Measurements from ENCODE around the gene P4HA2.

Gene P4HA2

DNA sequence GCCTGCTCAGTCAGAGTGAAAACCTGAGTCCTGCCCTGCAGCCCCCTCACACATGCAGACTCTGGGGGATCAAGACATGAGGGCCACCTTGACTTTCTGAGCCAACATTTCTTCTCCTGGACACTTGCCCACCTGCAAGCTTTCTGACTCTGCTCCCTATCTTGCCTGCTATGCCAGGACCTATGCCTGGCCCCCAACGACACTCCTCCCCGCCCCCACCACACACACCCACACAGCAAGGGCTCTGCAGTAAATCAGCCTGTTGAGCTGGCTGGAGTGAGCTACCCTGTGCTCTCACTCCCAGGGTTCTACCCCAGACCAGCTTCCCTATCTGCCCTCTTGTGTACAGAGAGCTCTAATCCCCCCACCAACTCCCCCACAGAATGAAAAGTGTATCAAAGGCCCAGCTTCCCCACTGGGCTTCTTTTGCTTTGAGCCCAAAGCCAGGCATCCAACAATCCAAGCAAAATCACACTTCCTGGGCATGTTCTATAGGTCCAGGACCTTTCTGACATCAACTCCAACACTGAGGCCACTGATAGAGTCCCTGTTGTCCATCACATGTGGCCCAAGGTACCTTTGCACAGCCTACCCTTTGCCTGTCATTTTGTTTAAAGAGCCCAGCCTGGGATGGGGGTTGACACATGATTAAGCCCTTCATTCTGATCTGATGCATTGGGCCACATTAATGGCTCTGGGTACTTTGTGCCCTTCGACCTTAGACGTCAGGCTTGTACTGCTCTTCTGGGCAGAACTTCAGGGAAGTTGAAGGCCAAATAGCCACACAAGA, 37.1 kb upstream of the P4HA2 start:
- DNase-seq = no peak

DNA sequence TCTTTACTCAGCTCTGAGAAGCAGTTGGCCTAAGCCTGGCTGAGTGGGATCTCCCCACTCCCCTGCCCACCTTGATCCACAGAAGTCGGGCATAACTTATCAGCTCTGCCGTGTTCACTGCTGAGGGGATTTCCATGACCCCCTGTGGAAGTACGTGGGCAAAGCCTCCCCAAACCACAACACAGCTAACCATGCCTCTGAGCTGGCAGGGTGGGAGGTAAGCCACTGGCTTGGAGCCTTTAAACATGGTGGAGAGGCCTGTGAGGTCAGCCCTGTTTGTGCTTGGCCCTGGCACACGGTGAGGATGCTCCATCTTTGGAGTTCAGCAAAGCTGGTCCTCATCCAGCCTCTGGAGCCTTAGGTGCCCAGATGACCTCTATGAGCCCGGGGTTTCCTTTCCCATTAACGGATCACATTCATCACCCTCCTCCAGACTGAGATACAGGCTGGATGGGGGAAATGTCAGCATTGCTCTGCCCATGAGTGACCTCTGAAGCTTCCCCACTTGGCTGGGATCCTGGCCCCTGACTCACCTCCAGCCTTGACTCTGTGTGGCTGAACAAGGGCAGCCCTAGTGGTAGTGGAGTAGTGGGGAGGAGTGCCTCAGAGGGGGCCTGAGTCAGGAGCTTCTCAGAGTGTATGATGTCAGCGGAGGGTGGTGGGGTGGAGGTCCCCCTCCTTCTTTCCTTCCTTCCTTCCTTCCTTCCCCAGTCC, 36.1 kb upstream of the P4HA2 start:
- peak; percentile 48 for DNase-seq

DNA sequence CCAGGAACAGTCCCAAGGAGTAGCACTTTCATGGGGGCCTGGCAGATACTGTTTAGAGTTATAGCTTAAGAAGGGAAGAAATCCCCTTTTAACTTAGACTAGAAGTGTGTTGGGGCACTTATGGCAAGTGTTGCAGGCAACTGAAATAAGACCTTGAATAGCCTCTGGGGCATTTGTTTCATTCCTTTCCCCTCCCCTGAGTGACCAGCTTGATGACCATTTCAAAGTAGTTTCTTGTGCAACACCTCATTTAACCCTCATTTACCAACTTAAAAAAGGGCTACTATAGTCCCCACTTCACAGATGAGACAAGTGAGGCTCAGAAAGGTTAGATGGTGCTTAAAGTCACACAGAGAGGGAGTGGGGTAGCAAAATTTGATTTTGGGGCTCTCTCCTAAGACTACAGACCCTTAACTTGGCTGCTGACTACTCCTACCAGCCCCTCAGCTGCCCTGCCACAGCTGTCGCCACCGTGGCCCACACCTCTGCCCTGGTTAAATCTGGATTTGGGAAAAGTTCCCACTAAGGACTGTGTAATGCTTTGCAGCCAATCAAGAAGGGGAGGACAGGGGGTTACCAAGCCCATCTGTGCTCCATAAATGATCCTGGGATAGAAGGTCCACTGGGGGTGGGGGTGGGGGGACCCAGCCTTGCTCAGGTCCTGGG, 35.4 kb upstream of the P4HA2 start:
- DNase-seq = no peak

DNA sequence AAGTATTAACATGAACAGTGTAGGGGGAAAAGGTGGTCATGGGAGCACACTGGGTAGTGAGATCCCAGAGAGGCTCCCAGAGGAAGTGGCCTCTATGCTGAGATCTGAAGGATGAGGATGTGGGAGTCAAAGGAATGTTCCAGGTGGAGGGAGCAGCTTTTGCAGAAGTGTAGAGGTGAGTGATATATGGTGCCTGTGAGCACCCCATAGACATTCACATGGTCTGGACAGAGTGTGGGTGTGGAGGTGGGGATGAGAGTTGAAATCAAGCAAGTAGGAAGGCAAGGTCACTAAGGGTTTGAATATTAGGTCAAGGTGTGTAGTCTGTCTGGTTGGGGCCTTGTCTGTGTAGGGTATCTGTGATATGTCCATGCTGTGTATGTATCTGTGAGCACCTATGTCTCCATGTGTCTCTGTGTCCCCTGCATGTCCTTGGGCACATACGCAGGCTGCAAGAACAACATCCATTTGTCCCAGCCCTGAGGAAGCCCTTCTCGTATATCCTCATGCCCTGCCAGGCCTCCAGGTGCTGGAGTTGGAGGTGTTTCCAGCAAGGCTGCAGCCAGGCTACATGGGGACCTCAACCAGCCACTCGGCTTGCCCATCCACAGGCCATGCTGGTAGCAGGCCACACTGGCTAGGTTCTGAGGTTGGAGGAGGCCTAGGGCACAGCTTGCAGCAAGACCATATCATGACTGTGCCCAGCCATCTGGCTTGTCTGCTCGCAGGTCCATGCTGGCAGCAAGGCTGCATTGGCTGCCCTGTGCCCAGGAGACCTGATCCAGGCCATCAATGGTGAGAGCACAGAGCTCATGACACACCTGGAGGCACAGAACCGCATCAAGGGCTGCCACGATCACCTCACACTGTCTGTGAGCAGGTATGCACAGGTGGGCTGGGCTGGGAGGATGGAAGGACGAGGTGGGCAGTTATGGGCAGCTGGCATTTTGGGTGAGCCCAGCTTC, 34.5 kb upstream of the P4HA2 start:
- DNase-seq = no peak

DNA sequence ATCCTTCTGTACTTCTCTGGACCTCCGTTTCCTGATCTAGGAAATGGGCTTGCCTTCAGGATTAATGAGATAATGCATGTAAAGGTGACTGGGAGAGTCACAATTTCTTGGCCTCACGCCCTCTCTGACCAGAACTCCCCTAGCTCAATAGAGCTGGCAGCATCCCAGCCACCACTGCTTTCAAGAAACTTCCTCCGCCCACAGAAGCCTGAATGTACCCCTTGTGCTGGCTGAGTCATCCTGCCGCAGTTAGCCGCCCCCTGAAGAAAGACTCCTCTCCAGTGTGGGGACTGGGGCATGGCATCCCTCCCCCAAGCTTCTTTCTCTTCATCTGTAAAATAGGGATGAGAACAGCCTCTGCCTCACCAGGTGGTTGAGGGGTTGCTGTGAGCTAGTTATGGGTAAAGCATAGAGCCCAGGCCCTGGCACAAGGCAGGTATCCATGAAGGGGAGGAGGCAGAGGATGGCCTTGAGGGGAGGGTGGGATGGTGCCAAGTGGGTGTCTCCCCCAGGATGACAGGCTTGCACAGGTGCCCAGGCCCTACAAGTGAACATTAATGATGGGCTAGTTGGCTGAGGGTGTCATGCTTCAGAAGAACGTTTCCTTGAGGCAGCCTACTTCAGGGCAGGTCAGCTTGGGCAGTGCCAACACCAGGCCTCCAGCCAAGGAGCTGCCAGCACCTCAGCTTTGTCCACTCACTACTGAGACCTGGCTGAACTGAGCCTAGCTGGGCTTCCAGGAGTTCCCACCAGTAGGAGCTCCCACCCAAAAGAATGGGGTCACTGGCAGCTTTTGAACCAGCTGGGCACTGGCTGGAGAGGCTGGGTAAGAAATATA, 33.3 kb upstream of the P4HA2 start:
- DNase-seq = peak; percentile 66

DNA sequence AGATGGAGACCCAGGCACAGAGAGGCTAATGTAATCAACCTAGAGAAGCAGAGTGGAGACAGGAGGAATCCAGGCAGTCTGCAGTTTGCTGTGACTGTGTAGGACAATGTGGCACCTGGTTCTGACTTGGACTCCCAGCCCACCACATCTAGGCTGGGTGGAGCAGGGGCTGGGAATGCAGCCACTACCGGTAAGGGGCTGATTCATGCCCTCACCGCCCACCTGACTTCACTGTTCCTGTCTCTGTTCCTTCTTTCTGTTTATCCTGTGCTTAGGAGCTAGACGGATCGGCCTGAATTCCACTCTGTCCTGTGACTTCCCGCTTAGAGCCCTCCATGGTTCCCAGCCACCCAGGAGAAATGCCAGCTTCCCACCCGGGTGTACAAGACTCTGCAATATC, 32.4 kb upstream of the P4HA2 start:
- no peak for DNase-seq

DNA sequence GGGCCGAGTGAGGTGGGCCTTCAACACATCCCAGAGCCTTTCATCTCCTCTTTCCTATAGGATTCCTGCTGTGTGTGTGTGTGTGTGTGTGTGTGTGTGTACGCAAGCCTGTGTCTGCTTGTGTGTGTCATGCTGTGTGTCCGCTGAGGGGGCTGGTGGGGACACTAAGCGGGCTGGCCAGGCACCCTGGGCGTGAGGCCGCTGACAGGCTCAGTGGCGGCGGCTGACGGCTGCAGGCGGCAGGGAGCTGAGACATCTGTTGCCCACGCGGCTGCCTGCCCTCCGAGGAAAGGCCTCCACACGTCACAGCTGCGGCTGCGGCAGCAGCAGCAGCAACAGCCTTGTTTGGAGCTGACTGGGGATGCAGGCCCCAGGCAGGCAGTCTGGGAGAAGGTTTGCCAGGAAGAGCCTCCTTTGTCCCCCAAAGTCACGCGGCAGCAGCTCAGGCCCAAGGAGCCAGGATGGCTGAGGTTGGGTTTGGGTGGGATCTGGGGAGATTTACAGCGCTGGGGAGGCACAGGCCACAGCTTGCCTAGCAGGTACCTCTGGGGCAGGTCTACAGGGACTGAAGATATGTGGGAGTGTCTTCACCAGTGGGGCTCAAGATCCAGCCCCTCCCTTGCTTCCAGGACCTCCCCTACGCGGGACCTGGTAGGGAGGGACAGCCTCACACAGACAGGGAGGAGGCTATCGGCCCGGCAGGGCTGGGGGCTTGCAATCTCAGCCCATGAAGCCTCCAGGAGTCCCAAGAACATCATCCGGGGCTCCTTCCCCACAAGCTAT, 31.6 kb upstream of the P4HA2 start:
- no peak for DNase-seq

DNA sequence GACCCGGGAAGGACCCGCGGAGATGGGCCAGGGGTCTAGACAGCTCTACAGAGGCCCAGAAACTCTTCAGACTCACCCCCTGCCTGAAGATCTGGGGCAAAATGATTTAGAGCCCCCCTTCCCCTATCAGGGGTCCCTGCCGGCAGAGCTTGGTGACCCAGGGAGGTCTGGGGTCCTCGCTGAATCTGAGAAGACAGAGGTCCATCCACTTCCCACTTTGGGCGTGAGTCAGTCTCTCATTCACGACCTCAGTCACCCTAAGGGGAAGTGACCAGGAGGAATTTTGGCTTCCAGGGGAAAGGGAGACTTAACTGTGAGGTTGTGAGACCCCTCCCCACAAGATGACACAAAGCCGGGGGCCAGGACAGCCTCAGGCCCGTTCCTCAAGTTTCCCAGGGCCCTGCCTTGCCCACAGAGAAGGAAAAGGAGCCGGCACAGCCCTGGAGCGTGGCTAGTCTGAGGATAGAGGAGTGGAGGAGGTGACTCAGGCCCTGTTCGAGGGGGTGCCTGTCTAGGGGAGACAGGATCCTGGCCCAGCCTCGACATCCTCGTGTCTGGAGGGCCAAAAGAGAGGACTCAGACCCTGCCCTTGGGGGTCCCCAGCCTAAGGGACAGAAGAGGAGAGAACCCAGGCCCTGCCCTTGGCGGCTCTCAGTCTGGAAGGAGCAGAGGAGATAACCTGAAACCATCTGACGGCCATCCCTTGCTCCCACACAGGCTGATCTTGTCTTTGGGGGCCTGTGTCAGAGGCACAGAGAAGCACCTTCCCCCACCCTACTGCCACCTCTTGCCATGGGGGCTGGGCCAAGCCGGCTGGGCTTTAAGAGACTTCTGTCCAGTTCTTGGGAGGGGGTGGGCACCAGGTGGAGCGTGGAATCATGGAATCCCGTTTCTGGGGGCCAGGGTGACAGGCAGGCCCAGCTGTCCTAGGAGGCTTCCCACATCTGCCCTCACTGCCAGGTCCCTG, 30.7 kb upstream of the P4HA2 start:
- no peak for DNase-seq

DNA sequence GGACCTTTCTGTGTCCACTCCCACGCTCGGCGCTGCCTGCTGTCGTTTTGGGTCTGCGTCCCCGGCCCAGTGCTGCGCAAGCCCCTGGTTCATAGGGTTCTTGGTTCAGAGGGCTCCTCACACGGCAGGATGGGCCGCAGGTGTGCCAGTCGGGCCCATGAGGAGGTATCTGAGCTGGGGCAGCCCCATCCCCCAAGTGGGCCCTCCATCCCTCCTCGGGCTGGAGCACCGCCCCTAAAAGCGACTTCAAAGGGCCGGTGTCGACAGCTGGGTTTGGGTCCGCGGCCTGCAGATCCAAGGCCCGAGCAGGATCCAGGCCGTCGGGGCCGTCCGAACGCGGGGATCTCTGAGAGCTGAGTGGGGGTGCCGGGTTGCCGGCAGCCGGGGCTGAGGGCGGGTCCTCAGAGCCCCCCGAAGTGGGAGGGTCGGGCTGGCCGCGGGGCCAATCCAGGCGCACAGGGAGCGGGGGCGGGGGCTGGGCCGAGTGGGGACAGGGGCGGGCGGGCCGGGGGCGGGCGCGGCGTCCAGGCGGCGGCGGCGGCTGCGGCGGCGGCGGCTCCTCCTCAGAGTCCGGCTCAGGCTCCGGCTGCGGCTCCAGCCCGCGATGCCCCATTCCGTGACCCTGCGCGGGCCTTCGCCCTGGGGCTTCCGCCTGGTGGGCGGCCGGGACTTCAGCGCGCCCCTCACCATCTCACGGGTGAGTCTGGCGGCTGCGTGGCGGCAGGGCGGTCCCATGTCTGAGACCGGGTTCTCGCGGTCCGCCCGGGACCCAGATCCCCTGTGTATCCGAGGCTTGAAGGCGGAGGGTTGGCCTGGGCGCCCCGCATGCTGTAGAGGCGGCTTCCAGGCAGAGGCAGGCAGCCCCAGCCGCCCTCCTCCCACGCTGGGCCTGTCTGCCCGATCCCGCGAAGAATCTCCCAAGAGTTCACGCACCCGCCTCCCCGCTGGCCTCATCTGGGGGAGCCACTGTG, 29.8 kb upstream of the P4HA2 start, which contains the start of gene PDLIM4:
Gene PDLIM4 (plus strand): TSS at position 566 of the 971 bp plus-strand sequence. CDS start 39 bp downstream, at position 605.
- DNase-seq = no peak

DNA sequence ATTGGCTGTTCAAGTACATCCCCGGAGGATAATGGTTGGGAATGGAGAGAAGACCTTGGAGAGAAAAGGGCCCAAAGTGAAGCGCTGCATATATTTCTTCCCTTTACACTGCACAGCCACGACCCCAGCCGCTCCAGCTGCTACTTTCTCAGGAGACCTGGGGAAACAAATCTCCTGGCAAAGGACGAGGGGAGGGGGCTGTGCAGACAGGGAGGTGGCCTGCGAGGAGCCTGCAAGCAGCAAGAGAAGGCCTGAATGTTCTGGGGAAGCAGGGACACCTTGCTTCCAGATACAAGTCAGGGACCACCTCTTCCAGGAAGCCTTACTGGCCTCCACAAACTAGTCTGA, 29.1 kb upstream of the P4HA2 start:
- no peak for DNase-seq

DNA sequence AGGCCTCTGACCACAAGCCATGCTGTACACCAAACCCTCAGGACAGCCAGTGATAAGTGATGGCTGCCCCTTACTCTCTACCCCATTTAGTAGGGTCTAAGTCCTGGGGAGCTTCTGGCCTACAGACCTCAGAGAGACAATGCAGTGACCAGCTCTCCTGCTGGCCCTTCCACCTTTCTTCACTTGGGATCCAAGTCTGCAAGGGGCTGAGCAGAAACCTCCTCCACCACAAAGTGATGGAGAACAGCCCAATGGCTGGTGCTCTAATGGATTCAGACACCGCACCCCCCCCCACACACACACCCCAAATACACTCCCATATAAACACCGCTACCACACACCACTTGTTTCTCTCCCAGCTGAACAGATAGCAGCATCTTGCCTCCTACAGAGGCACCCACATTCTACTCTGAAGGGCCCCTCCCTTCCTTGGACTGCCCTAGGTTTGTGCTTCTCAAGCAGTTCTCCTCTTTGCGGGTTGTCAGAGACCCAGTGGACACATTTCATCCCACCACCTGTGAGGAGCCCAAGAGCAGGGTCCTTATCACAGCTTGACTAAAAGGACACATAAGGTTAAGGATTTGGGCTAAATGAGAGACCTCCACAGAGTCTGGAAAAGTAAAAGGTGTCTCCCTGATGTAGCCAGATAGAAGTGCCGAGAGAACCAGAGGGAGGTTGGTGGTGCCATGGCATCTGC, 28.6 kb upstream of the P4HA2 start:
- DNase-seq = no peak

DNA sequence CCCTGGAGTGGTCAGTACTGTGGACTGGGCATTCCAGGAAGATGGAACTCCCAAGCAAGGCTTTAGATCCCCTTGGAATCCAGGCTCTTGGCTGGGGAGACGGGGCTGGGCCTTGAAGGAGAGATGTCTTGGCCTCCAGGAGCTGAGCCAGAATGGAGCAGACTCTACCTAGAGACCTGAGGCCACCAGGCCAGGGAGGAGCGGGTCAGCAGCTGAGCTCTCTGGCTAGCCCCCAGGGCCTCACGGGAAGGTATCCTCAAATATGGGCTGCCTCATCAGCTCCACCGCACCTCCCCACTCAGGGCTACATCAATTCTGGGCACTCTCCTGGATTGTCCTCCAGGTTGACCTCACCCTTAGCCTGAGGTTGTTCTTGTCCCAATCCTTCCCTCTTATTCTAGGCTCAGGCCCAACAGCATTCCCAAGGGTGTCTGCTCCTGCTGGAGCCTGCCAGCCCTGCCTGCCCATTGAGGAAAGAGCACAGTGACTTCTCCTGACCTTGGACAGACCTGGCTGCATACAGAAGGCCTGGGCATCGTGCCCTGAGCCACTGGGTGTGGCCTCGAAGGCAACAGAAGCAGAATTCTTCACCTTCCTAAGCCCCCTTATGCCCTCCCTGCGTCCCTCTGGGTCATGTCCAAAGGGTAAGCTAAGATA, 26.8 kb upstream of the P4HA2 start:
- no peak for DNase-seq

DNA sequence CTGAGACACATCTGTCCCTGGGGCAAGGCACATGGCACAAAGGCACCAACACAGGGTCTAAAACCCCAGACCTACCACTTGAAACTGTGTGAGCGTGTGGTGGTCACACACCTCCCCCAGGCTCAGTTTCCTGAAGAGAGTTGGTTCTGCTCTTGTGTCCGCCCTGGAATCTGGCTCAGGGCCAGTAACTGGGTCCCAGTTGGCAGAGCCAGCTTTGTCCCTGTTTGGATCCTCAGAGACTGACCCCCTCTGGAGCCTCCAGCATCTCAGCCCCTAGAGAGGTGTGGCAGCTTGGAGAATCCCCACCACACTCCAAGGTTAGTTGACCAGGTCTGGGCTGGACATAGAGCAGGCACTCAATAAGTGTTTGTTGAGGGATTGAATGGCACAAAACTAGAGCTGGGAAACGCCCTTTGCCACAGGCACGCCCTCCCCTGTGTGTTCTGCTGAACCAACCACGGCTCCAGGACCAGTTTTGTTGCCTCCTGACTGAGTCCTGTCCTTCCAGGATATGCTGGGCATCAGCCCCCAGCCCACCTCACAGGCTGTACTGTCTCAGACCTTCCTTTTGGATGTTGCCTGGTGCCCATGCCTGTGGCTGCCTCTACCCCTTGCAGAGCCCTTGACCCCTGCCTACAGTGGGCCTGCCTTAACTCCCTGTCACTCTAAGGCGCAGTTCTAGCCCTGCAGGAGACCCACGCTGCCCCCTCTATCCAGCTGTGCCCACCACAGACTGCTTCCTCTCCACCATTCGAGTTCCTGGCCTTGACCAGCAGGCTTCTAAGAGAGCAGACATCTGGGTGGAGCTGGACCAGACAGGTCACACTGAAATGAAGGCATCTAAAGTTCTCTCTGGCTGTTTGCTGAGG, 26.0 kb upstream of the P4HA2 start:
- DNase-seq = no peak

DNA sequence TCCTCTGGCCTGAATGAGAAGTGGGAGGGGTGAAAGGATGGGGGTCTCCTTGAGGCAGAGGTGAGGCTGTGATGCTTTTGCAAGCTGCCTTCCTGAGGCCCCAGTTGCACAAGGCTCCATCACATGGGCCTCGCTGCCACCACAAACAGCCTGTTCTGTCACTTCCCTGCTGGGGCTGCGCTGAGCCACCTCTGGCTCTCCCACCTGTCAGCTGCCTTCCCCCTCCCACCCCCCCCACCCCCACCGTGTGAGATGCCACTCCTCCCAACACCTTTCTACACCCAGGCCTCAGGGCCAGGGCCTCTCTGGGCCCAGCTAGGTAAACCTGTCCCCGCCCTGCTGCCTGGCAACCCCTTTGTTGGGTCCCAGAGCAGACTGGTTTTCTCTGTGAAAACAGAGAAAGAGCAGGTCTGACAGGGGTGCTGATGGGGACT, 25.4 kb upstream of the P4HA2 start:
- no peak for DNase-seq

DNA sequence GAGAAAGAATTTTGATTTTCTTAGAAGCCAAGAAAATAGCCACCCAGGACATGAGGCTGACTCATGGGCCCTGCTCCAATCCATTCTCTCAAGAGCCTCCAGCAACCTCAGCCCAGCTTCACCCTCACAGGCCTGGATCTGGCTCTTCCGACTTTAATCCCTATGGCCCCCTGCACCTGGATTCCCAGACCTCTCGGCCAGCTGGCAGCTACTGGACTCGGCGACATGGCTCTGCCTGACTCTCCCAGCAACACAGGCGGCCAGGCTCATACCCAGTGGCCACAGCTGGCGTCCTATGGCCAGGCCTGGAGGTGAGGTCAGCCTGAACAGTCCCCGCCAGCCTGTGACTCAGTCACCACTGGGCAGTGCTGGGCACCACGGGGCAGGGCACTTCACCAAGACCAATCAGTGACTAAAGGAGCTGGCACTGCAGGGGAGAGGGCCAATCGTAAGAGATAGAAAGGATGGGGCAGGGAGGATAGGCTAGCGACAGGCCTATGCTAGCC, 23.6 kb upstream of the P4HA2 start:
- DNase-seq = no peak

DNA sequence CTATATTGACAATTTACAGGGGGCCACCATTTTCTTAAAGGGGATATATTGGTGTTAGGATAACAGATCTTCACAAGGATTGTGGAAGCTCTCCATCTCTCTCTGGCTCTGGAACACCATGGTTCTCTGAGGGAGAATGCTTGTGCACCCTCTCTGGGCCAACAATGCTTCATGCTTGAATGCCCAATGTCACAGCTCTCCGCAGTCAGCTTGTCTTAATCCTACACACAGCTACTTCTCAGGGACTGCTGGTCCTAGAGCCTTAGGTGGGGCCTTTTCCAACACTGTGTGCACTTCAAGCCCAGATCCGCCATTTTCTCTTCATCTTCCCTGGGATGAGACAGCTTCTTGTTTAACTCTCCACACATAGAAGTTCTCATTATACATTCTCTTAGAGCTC, 22.9 kb upstream of the P4HA2 start:
- DNase-seq = no peak

All from activated CD4-positive, alpha-beta T cell treated with anti-CD3 and anti-CD28 coated beads for 48 hours (primary cell).